GM12878 (cell line): ENCODE data around the gene DNAJB6. TPM values are rescaled to one million over a fixed set of nuclear protein-coding genes. Genes with fewer than 3 reads are reported as not detected.

ENCODE experiments used
- ATAC-seq: fragments of 200-7000 bp; cut with Tn5 transposase; 3 replicates; pipeline ENCODE4 v1.9.1; 2020; ENCODE audit warnings: mild to moderate bottlenecking, moderate library complexity
- BruUV-seq: library from RNA; stranded (reverse); fragments of 400-500 nt; replicated peaks from 2 replicates; lab custom pipeline; 2021; lab: Mats Ljungman, UMichigan
- CTCF ChIA-PET: fragments of 300-600 bp; sonication (Branson Sonifier 250); formaldehyde crosslinking; extraction: SDS; loops from one replicate; lab custom pipeline; 2021; ENCODE audit warnings: inconsistent platforms; lab: Yijun Ruan, JAX
- POLR2A ChIA-PET: fragments of 350-600 bp; formaldehyde crosslinking; extraction: SDS; loops from one replicate; lab custom pipeline; 2021; ENCODE audit warnings: inconsistent platforms; lab: Charles Lee
- RAD21 ChIA-PET: fragments of 300-600 bp; sonication (Branson Sonifier 250); formaldehyde crosslinking; loops from one replicate; lab custom pipeline; 2023; ENCODE audit warnings: antibody characterized with exemption; ENCODE audit not compliant: unreplicated experiment; lab: Charles Lee
- SMC1A ChIA-PET: fragments of 300-600 bp; sonication (Branson Sonifier 250); formaldehyde crosslinking; loops from one replicate; lab custom pipeline; 2023; ENCODE audit not compliant: unreplicated experiment, uncharacterized antibody; lab: Charles Lee
- DNase-seq: peaks from one replicate; pipeline ENCODE4 v3.0.0-alpha.2; 2011; ENCODE audit warnings: low read depth, low spot score
- FAIRE-seq: peaks from 3 replicates; lab custom pipeline; 2011; peaks lifted over from hg19 to GRCh38; lab: Jason Lieb, UNC
- H2AFZ ChIP-seq: 2 replicates; pipeline ENCODE4 v1.6.0; 2011; ENCODE audit warnings: low read depth, low read length, control low read depth; ENCODE audit not compliant: control insufficient read depth
- H3K27ac ChIP-seq: 2 replicates; pipeline ENCODE4 v1.5.1; 2011; ENCODE audit warnings: control low read depth; ENCODE audit not compliant: control insufficient read depth, insufficient read depth
- H3K27me3 ChIP-seq, 2 experiments: replicated peaks in 1 of 2; 2 replicates each; pipeline versions ENCODE4 v1.6.0 to v1.6.1; 2011; ENCODE audit warnings: low read length in 1 of 2; ENCODE audit not compliant: control insufficient read depth in 2 of 2, insufficient read depth in 2 of 2
- H3K36me3 ChIP-seq, 2 experiments: 2 replicates each; pipeline ENCODE4 v1.5.1; 2011; ENCODE audit warnings: low read length in 1 of 2; ENCODE audit not compliant: control insufficient read depth in 2 of 2, insufficient read depth in 2 of 2
- H3K4me1 ChIP-seq: 2 replicates; pipeline ENCODE4 v1.6.1; 2011; ENCODE audit warnings: mild to moderate bottlenecking, low read length, moderate library complexity, mixed read lengths; ENCODE audit not compliant: control insufficient read depth, insufficient read depth
- H3K4me2 ChIP-seq: 2 replicates; pipeline ENCODE4 v1.6.0; 2011; ENCODE audit warnings: control low read depth; ENCODE audit not compliant: control insufficient read depth, insufficient read depth
- H3K4me3 ChIP-seq: fragments of 200-600 bp; sonication (generic); 2 replicates; pipeline ENCODE4 v1.5.1; 2016
- H3K79me2 ChIP-seq: 2 replicates; pipeline ENCODE4 v1.6.0; 2011; ENCODE audit warnings: low read length; ENCODE audit not compliant: control insufficient read depth, insufficient read depth
- H3K9ac ChIP-seq: 2 replicates; pipeline ENCODE4 v1.8.0; 2011; ENCODE audit warnings: low read length, control low read depth, mixed read lengths; ENCODE audit not compliant: control insufficient read depth, insufficient read depth
- H3K9me3 ChIP-seq: replicated peaks from 3 replicates; pipeline ENCODE4 v1.5.1; 2011; ENCODE audit warnings: mild to moderate bottlenecking, low read length; ENCODE audit not compliant: control insufficient read depth, insufficient read depth
- H4K20me1 ChIP-seq: 2 replicates; pipeline ENCODE4 v1.6.0; 2011; ENCODE audit not compliant: control insufficient read depth, insufficient read depth
- CBFB ChIP-seq: IDR thresholded peaks from 2 replicates; pipeline ENCODE4 v1.6.1; 2016; ENCODE audit warnings: antibody characterized with exemption, low read depth
- ETV6 ChIP-seq, 2 experiments: fragments of 450-650 bp in 1 of 2; IDR thresholded peaks in 1 of 2; conservative IDR thresholded peaks in 1 of 2; 2 replicates each; pipeline ENCODE4 v1.6.1; 2014; ENCODE audit warnings: antibody characterized with exemption in 1 of 2, borderline replicate concordance in 1 of 2, low read depth in 1 of 2, mild to moderate bottlenecking in 1 of 2, moderate library complexity in 1 of 2
- HDAC6 ChIP-seq: fragments of 200-600 bp; sonication (generic); IDR thresholded peaks from one replicate; pipeline ENCODE4 v1.8.0; 2017; ENCODE audit warnings: antibody characterized with exemption; ENCODE audit not compliant: unreplicated experiment
- HDGF ChIP-seq: fragments of 450-650 bp; IDR thresholded peaks from 2 replicates; pipeline ENCODE4 v1.6.1; 2016; ENCODE audit warnings: antibody characterized with exemption
- IKZF1 ChIP-seq: fragments of 450-650 bp; conservative IDR thresholded peaks from 2 replicates; pipeline ENCODE4 v1.6.1; 2017; ENCODE audit warnings: antibody characterized with exemption, mild to moderate bottlenecking
- PAX5 ChIP-seq: IDR thresholded peaks from 2 replicates; pipeline ENCODE4 v1.6.1; 2011; ENCODE audit warnings: low read depth, low read length, borderline replicate concordance
- POU2F2 ChIP-seq: IDR thresholded peaks from 3 replicates; pipeline ENCODE4 v1.6.1; 2011; ENCODE audit warnings: low read depth, mild to moderate bottlenecking, low read length, borderline replicate concordance
- RUNX3 ChIP-seq: IDR thresholded peaks from 2 replicates; pipeline ENCODE4 v1.6.1; 2012; ENCODE audit warnings: low read length, inconsistent platforms
- SIN3A ChIP-seq: IDR thresholded peaks from 2 replicates; pipeline ENCODE4 v1.6.1; 2012; ENCODE audit warnings: low read depth, low read length, improper control_type of control experiment
- SREBF2 ChIP-seq: IDR thresholded peaks from 2 replicates; pipeline ENCODE4 v1.6.1; 2012; ENCODE audit warnings: mild to moderate bottlenecking, low read length
- SUZ12 ChIP-seq: fragments of 200-600 bp; sonication (generic); IDR thresholded peaks from one replicate; pipeline ENCODE4 v1.6.1; 2018; ENCODE audit warnings: antibody characterized with exemption, mild to moderate bottlenecking; ENCODE audit not compliant: unreplicated experiment
- TCF7 ChIP-seq: IDR thresholded peaks from 2 replicates; pipeline ENCODE4 v1.6.1; 2014; ENCODE audit warnings: antibody characterized with exemption, borderline replicate concordance
- ZNF207 ChIP-seq: fragments of 450-650 bp; IDR thresholded peaks from 2 replicates; pipeline ENCODE4 v1.6.1; 2014; ENCODE audit warnings: antibody characterized with exemption, mild to moderate bottlenecking, borderline replicate concordance
- ZZZ3 ChIP-seq: IDR thresholded peaks from 2 replicates; pipeline ENCODE4 v1.6.1; 2011; ENCODE audit warnings: low read depth; ENCODE audit not compliant: control insufficient read depth, insufficient read length
- WGBS: methylation state at CpG from one replicate; pipeline ENCODE4 v1.1.6; 2016; ENCODE audit warnings: low lambda C conversion rate; ENCODE audit not compliant: insufficient replicate concordance, insufficient coverage; ENCODE audit errors: missing lambda C conversion rate; 5-methylcytosine and 5-hydroxymethylcytosine counted together
- in situ Hi-C: fragments of 300-500 bp; cut with MboI; formaldehyde crosslinking; loops from 9 replicates; pipeline ENCODE4 v1.14.3; 2018; ENCODE audit warnings: mixed read lengths
- intact Hi-C: fragments of 100-400 bp; cut with micrococcal nuclease; formaldehyde crosslinking; loops from one replicate; pipeline ENCODE4 v1.14.2; 2022; ENCODE audit not compliant: unreplicated experiment
- polyA plus RNA-seq, 11 experiments: library from polyadenylated mRNA; depleted of rRNA in 4 of 11; unstranded in 6 of 11; stranded (reverse) in 5 of 11; fragments of >200 nt; fragmentation: Nextera tagmentation in 4 of 11; fragmentation: Illumina TruSeq in 1 of 11; extraction: Ambion mirVana in 4 of 11; extraction: Trizol in 1 of 11; gene quantifications; 1 replicate in 1 of 11; 2 replicates in 10 of 11; pipeline versions ENCODE4 v1.2.1 to v1.2.3, GENCODE V29; 2011 to 2016; ENCODE audit warnings: inconsistent platforms in 2 of 11, missing spikeins in 2 of 11, low read depth in 1 of 11
- total RNA-seq, 4 experiments: library from RNA; depleted of rRNA in 3 of 4; stranded (reverse); fragments of >200 nt in 3 of 4; fragmentation: Illumina TruSeq in 1 of 4; extraction: Trizol in 1 of 4; gene quantifications; 2 replicates each; pipeline versions ENCODE4 v1.2.1 to v1.2.3, GENCODE V29; 2013 to 2021
- TF ChIP-seq, protein P1 (sequence below): fragments of 450-650 bp; IDR thresholded peaks from 2 replicates; pipeline ENCODE4 v1.6.1; 2017; ENCODE audit warnings: low read depth, mild to moderate bottlenecking, moderate library complexity

Gene DNAJB6
- total and polyA plus RNA-seq, 10 of the 15 experiments (the other 5 are each of a cell fraction or from before 2014, with no cell fraction given) = 34.5 to 117 (median 53.1) TPM

DNA sequence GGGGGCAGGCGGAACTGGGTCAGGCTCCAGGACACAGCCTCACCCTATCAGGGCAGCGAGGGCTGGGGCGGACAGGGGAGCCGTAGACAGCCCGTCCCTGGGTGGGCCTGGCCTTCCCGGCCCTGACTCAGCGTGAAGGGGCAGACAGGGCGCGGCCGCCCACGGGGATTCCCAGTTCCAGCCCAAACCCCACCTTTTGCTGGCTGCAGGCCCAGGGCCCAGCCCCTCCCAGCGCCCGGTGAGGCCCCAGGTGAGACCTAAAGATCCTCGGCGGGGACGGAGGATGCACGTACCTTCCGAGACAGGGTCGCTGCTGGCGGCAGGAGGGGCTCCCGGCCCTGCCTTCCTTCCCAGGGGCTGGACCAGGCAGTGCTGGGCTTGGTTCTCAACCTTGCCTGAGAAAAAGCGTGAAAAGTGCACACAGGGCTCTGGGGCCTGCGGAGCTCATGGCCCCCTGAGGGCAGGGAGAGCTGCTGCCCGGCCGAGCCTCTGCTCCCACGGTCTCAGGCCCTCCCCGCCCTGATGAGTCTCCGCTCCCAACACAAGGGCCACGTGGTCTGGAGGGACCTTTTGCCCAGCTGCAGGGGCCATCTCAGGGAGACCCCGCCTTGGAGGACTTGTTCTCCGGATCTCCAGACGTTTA is 43.9 kb upstream of the DNAJB6 start:
- Histone ChIP-seq H3K27me3 (no peaks in the 10 kb centered on the region), H3K27ac (no peak overlapping the region), H3K4me3 (no peak overlapping the region), H3K9ac (no peak overlapping the region), H3K4me2 (no peak overlapping the region), H3K79me2 (no peaks in the 10 kb centered on the region), H2AFZ (no peak overlapping the region), H3K9me3 (no peaks in the 10 kb centered on the region; the same call in 2 of the 3 replicates), H3K4me1 (no peaks in the 10 kb centered on the region), H4K20me1 (no peaks in the 10 kb centered on the region), H3K36me3 (no peaks in the 10 kb centered on the region)
- DNase-seq (no peak), ATAC-seq (no peak), FAIRE-seq (no peak)
- 68% methylated on average over 32 of the region's 32 CpGs for WGBS
- ChIA-PET SMC1A (no interaction called here), CTCF (no interaction called here), RAD21 (no interaction called here), POLR2A (no interaction called here)
- in situ Hi-C loops (no loop called here), intact Hi-C loops (no loop called here)
- TF ChIP-seq SIN3A = no peak
- TF ChIP-seq ZZZ3 = no peak
- TF ChIP-seq SREBF2 = no peak
- no peak for TF ChIP-seq PAX5
- TF ChIP-seq RUNX3 = no peak
- TF ChIP-seq HDGF = no peak
- TF ChIP-seq TCF7 = no peak
- TF ChIP-seq SUZ12 = no peak
- TF ChIP-seq HDAC6 = no peak
- TF ChIP-seq IKZF1 = no peak
- TF ChIP-seq CBFB = no peak
- no peak for TF ChIP-seq ZNF207
- no peak for TF ChIP-seq ETV6 (conservative IDR thresholded peaks at IDR 0.05 in 1 of 2, IDR thresholded peaks at IDR 0.05 in 1 of 2; ENCODE audit: borderline replicate concordance in 1 of 2, low read depth in 1 of 2)
- TF ChIP-seq POU2F2 = no peak
- TF ChIP-seq, protein P1, sequence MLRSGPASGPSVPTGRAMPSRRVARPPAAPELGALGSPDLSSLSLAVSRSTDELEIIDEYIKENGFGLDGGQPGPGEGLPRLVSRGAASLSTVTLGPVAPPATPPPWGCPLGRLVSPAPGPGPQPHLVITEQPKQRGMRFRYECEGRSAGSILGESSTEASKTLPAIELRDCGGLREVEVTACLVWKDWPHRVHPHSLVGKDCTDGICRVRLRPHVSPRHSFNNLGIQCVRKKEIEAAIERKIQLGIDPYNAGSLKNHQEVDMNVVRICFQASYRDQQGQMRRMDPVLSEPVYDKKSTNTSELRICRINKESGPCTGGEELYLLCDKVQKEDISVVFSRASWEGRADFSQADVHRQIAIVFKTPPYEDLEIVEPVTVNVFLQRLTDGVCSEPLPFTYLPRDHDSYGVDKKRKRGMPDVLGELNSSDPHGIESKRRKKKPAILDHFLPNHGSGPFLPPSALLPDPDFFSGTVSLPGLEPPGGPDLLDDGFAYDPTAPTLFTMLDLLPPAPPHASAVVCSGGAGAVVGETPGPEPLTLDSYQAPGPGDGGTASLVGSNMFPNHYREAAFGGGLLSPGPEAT = no peak
- no TSS peak for BruUV-seq
